ENCODE data around the gene CTTNBP2NL. TPM values are rescaled to one million over a fixed set of nuclear protein-coding genes. Genes with fewer than 3 reads are reported as not detected.
"Not testable (repeated sequence)": the region's sequence is repeated elsewhere in the genome, so short reads cannot be mapped to it uniquely, and the experiment has no call there.

The CTTNBP2NL gene
- polyA plus RNA-seq, 2 of the 4 experiments (the other 2 are of a cell fraction): 5.8 to 8.7 TPM

DNA sequence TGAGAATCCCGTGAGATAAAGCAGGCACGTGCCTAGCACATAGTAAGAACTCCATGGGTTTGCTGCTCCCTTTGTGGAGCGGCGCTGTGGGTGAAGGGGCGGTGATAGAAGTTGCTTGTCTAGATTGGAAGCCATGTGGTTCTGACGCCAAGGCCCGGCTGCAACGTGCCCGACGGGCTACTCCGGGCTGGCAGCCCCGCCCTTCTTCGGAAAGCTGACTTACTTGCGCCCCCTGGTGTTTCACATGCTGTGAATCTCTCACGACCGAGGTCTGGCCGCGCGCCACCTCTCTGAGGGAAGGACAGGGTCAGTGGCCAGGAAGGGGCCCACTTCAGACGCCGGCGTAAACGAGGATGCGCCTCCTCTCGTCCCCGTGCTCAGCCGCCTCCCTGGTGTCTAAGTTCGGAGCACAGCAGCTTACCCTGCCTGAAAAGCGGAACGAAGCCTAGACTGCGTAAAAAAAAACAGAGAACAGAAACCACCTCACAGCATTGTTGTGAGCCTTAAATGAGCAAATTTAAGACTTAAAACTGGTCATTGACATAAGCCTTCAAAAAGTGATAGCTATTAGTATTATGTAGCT is 70.2 kb downstream of the CTTNBP2NL start:
- no peaks in the 10 kb centered on the region for H3K9me3 ChIP-seq
- FAIRE-seq (no peak), DNase-seq (ENCODE audit: low read depth in 1 of 2, low spot score in 1 of 2) (peak; percentile 43 to 88), ATAC-seq (peak; percentile 93 to 97)
- TF ChIP-seq MYC (IDR thresholded peaks at IDR 0.05; ENCODE audit: borderline replicate concordance, low read length) (peak; percentile 59; the same call in 1 of the 2 replicates), HOXB13 (CRISPR knock-in tag; IDR thresholded peaks at IDR 0.05; ENCODE audit: low read depth) (peak; percentile 66; the same call in 1 of the 2 replicates), NPAS2 (CRISPR knock-in tag; IDR thresholded peaks at IDR 0.05; ENCODE audit: borderline replicate concordance) (0 out of 2 replicates have a peak, but pooled peaks have one; percentile 16), MAZ (IDR thresholded peaks at IDR 0.05; ENCODE audit: borderline replicate concordance, low read depth, low read length) (0 out of 2 replicates have a peak, but pooled peaks have one; percentile 28), RAD21 (conservative IDR thresholded peaks at IDR 0.05 in 1 of 2, IDR thresholded peaks at IDR 0.05 in 1 of 2) (peak; percentile 69 to 72), BHLHE40 (IDR thresholded peaks at IDR 0.05; ENCODE audit: low read depth, low read length) (no peak), ZFP36 (IDR thresholded peaks at IDR 0.05; ENCODE audit: borderline replicate concordance, partially characterized antibody) (no peak), TP53 (CRISPR knock-in tag; IDR thresholded peaks at IDR 0.05) (no peak), SMC3 (IDR thresholded peaks at IDR 0.05) (peak; percentile 89), RARB (CRISPR knock-in tag; IDR thresholded peaks at IDR 0.05) (no peak), CEBPB (IDR thresholded peaks at IDR 0.05) (no peak), HOXB5 (CRISPR knock-in tag; IDR thresholded peaks at IDR 0.05) (0 out of 2 replicates have a peak, but pooled peaks have one; percentile 49), JUNB (IDR thresholded peaks at IDR 0.05) (no peak)
- TF ChIP-seq, protein P1, sequence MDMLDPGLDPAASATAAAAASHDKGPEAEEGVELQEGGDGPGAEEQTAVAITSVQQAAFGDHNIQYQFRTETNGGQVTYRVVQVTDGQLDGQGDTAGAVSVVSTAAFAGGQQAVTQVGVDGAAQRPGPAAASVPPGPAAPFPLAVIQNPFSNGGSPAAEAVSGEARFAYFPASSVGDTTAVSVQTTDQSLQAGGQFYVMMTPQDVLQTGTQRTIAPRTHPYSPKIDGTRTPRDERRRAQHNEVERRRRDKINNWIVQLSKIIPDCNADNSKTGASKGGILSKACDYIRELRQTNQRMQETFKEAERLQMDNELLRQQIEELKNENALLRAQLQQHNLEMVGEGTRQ (IDR thresholded peaks at IDR 0.05): peak; percentile 32; the same call in 1 of the 2 replicates
- TF ChIP-seq, protein P2, sequence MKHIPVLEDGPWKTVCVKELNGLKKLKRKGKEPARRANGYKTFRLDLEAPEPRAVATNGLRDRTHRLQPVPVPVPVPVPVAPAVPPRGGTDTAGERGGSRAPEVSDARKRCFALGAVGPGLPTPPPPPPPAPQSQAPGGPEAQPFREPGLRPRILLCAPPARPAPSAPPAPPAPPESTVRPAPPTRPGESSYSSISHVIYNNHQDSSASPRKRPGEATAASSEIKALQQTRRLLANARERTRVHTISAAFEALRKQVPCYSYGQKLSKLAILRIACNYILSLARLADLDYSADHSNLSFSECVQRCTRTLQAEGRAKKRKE (CRISPR knock-in tag; IDR thresholded peaks at IDR 0.05; ENCODE audit: low read depth): no peak
- TF ChIP-seq, protein P3, sequence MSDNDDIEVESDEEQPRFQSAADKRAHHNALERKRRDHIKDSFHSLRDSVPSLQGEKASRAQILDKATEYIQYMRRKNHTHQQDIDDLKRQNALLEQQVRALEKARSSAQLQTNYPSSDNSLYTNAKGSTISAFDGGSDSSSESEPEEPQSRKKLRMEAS (IDR thresholded peaks at IDR 0.05): peak; percentile 96
- TF ChIP-seq, protein P4, sequence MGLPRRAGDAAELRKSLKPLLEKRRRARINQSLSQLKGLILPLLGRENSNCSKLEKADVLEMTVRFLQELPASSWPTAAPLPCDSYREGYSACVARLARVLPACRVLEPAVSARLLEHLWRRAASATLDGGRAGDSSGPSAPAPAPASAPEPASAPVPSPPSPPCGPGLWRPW (IDR thresholded peaks at IDR 0.05): no peak
- TF ChIP-seq, protein P5, sequence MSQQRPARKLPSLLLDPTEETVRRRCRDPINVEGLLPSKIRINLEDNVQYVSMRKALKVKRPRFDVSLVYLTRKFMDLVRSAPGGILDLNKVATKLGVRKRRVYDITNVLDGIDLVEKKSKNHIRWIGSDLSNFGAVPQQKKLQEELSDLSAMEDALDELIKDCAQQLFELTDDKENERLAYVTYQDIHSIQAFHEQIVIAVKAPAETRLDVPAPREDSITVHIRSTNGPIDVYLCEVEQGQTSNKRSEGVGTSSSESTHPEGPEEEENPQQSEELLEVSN (IDR thresholded peaks at IDR 0.05; ENCODE audit: borderline replicate concordance, low read depth): peak; percentile 78
- TF ChIP-seq, protein P6, sequence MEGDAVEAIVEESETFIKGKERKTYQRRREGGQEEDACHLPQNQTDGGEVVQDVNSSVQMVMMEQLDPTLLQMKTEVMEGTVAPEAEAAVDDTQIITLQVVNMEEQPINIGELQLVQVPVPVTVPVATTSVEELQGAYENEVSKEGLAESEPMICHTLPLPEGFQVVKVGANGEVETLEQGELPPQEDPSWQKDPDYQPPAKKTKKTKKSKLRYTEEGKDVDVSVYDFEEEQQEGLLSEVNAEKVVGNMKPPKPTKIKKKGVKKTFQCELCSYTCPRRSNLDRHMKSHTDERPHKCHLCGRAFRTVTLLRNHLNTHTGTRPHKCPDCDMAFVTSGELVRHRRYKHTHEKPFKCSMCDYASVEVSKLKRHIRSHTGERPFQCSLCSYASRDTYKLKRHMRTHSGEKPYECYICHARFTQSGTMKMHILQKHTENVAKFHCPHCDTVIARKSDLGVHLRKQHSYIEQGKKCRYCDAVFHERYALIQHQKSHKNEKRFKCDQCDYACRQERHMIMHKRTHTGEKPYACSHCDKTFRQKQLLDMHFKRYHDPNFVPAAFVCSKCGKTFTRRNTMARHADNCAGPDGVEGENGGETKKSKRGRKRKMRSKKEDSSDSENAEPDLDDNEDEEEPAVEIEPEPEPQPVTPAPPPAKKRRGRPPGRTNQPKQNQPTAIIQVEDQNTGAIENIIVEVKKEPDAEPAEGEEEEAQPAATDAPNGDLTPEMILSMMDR (IDR thresholded peaks at IDR 0.05): peak; percentile 65
- CTCF ChIA-PET: interaction anchor here (0.6 to 8.7 kb wide), 28 partner anchors 11 to 338 kb away, joined by 3 to 165 read pairs (median 4); partner anchors contain the start of gene CTTNBP2NL
- WGBS (ENCODE audit: missing lambda C conversion rate): 13% methylated on average over 21 of the region's 31 CpGs
- peaks cover 7% of the 10 kb centered on the region; the same call in 1 of the 3 replicates for H3K4me1 ChIP-seq
- POLR2A ChIA-PET: interaction anchor here (0.8 to 1.2 kb wide), 2 partner anchors 72 to 76 kb away, joined by 7 to 10 read pairs; no protein-coding TSS in a partner anchor
- H3K4me3 ChIP-seq: peak overlapping the region; percentile 27; the same call in 2 of the 3 replicates
- peak overlapping the region; percentile 61 to 73; a peak in 5 of 6 replicates for H3K27ac ChIP-seq
- peak overlapping the region; percentile 85 for H3K4me2 ChIP-seq

DNA sequence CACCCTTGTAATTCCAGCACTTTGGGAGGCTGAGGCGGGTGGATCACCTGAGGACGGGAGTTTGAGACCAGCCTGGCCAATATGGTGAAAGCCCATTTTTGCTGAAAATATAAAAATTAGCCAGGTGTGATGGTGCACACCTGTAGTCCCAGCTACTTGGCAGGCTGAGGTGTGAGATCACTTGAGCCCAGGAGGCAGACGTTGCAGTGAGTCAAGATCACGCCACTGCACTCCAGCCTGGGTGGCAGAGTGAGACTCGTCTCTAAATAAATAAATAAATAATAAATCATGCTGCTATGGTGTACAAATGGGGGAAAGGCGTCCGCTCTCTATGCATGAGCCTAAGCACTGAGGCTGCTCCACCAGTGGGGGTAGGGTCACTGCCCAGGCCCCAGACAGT is 74.3 kb downstream of the CTTNBP2NL start:
- H3K9me3 ChIP-seq; FAIRE-seq; H3K4me2 ChIP-seq; H3K4me1 ChIP-seq; POLR2A ChIA-PET; H3K27ac ChIP-seq; DNase-seq (ENCODE audit: low read depth in 1 of 2, low spot score in 1 of 2); ATAC-seq; H3K4me3 ChIP-seq: not testable (repeated sequence)
- CTCF ChIA-PET: interaction anchor here (8.7 kb wide), 1 partner anchor 77 kb away, joined by 165 read pairs; the partner anchor contains the start of gene CTTNBP2NL
- 80% methylated on average over 7 of the region's 7 CpGs for WGBS (ENCODE audit: missing lambda C conversion rate)
